H9 (cell line): ENCODE measurements around the gene OS9. TPM values are rescaled to one million over a fixed set of nuclear protein-coding genes. Genes with fewer than 3 reads are reported as not detected.

Experiments used
- DNase-seq: peaks from one replicate; pipeline ENCODE4 v3.0.0-alpha.2; 2017
- H2AFZ ChIP-seq: one replicate; pipeline ENCODE4 v1.6.1; 2013; ENCODE audit warnings: mild to moderate bottlenecking, low read length, control low read depth, moderate library complexity
- H2AK5ac ChIP-seq: 2 replicates; pipeline ENCODE4 v1.6.1; 2013; ENCODE audit warnings: low read length, control low read depth, mixed read lengths; ENCODE audit not compliant: insufficient read length
- H2BK120ac ChIP-seq: one replicate; pipeline ENCODE4 v1.6.1; 2013; ENCODE audit warnings: low read depth, mild to moderate bottlenecking, low read length, control low read depth, inconsistent platforms; ENCODE audit not compliant: poor library complexity, severe bottlenecking
- H2BK12ac ChIP-seq: 2 replicates; pipeline ENCODE4 v1.6.1; 2013; ENCODE audit warnings: low read length, control low read depth, mixed read lengths, low read depth; ENCODE audit not compliant: insufficient read length
- H2BK15ac ChIP-seq: 2 replicates; pipeline ENCODE4 v1.6.1; 2013; ENCODE audit warnings: low read depth, low read length, control low read depth
- H2BK20ac ChIP-seq: one replicate; pipeline ENCODE4 v1.6.1; 2013; ENCODE audit warnings: low read depth, mild to moderate bottlenecking, low read length, control low read depth, inconsistent platforms; ENCODE audit not compliant: poor library complexity, severe bottlenecking
- H2BK5ac ChIP-seq: 2 replicates; pipeline ENCODE4 v1.6.1; 2013; ENCODE audit warnings: low read length, control low read depth, mixed read lengths; ENCODE audit not compliant: insufficient read length
- H3K14ac ChIP-seq: 2 replicates; pipeline ENCODE4 v1.6.1; 2013; ENCODE audit warnings: low read length, control low read depth; ENCODE audit not compliant: insufficient read depth
- H3K18ac ChIP-seq: 2 replicates; pipeline ENCODE4 v1.6.1; 2013; ENCODE audit warnings: low read depth, mild to moderate bottlenecking, mixed read lengths, low read length, control low read depth; ENCODE audit not compliant: insufficient read length
- H3K23ac ChIP-seq: 2 replicates; pipeline ENCODE4 v1.6.1; 2013; ENCODE audit warnings: low read length, control low read depth, mixed read lengths, low read depth; ENCODE audit not compliant: insufficient read length
- H3K23me2 ChIP-seq: 2 replicates; pipeline ENCODE4 v1.6.1; 2013; ENCODE audit warnings: low read depth, mild to moderate bottlenecking, mixed read lengths, low read length, control low read depth; ENCODE audit not compliant: insufficient read length, poor library complexity, severe bottlenecking
- H3K27ac ChIP-seq: 2 replicates; pipeline ENCODE4 v1.5.1; 2013; ENCODE audit warnings: low read length, control low read depth, mixed read lengths, low read depth; ENCODE audit not compliant: insufficient read length
- H3K27me3 ChIP-seq: 2 replicates; pipeline ENCODE4 v1.6.1; 2013; ENCODE audit warnings: low read length, control low read depth, inconsistent platforms; ENCODE audit not compliant: insufficient read depth
- H3K4ac ChIP-seq: 2 replicates; pipeline ENCODE4 v1.6.1; 2013; ENCODE audit warnings: low read depth, mild to moderate bottlenecking, control low read depth, inconsistent platforms, low read length, moderate library complexity
- H3K4me1 ChIP-seq: 2 replicates; pipeline ENCODE4 v1.6.1; 2013; ENCODE audit warnings: low read length, control low read depth, inconsistent platforms; ENCODE audit not compliant: insufficient read depth
- H3K4me2 ChIP-seq: 2 replicates; pipeline ENCODE4 v1.6.1; 2013; ENCODE audit warnings: low read length, control low read depth, mixed read lengths; ENCODE audit not compliant: insufficient read length, insufficient read depth
- H3K56ac ChIP-seq: 2 replicates; pipeline ENCODE4 v1.6.1; 2013; ENCODE audit warnings: low read depth, mild to moderate bottlenecking, mixed read lengths, low read length, control low read depth; ENCODE audit not compliant: insufficient read length
- H3K79me1 ChIP-seq: 2 replicates; pipeline ENCODE4 v1.6.1; 2013; ENCODE audit warnings: low read depth, mild to moderate bottlenecking, moderate library complexity, low read length, control low read depth, inconsistent platforms; ENCODE audit not compliant: insufficient read depth, poor library complexity, severe bottlenecking
- H3K79me2 ChIP-seq: 2 replicates; pipeline ENCODE4 v1.6.1; 2013; ENCODE audit warnings: low read length, control low read depth, inconsistent platforms; ENCODE audit not compliant: insufficient read depth
- H3K9ac ChIP-seq: 2 replicates; pipeline ENCODE4 v1.6.1; 2013; ENCODE audit warnings: low read length, control low read depth, mixed read lengths; ENCODE audit not compliant: insufficient read length; ENCODE audit errors: extremely low read depth
- H3K9me3 ChIP-seq: one replicate; pipeline ENCODE4 v1.6.1; 2013; ENCODE audit warnings: low read depth, low read length, inconsistent platforms; ENCODE audit not compliant: control insufficient read depth
- H3T11ph ChIP-seq: one replicate; pipeline ENCODE4 v1.6.1; 2013; ENCODE audit warnings: mild to moderate bottlenecking, low read length, control low read depth, inconsistent platforms
- H4K20me1 ChIP-seq: one replicate; pipeline ENCODE4 v1.6.1; 2013; ENCODE audit not compliant: control insufficient read depth, insufficient read length, insufficient read depth
- H4K5ac ChIP-seq: 2 replicates; pipeline ENCODE4 v1.6.1; 2013; ENCODE audit warnings: low read depth, mild to moderate bottlenecking, mixed read lengths, low read length, control low read depth; ENCODE audit not compliant: insufficient read length
- H4K8ac ChIP-seq: replicated peaks from 2 replicates; pipeline ENCODE4 v1.6.1; 2013; ENCODE audit warnings: low read length, control low read depth, mixed read lengths, low read depth; ENCODE audit not compliant: insufficient read length
- H4K91ac ChIP-seq: 2 replicates; pipeline ENCODE4 v1.6.1; 2013; ENCODE audit warnings: low read depth, mild to moderate bottlenecking, moderate library complexity, mixed read lengths, low read length, control low read depth; ENCODE audit not compliant: insufficient read length
- H3K27ac Mint-ChIP-seq, 3 experiments: 2 replicates in 2 of 3; 3 replicates in 1 of 3; pipeline ENCODE4 v1.8.0; 2020 to 2021; ENCODE audit warnings: mixed read lengths in 3 of 3, mild to moderate bottlenecking in 1 of 3, moderate library complexity in 1 of 3
- H3K27me3 Mint-ChIP-seq: 2 replicates; pipeline ENCODE4 v1.8.0; 2021; ENCODE audit warnings: low read depth, mild to moderate bottlenecking, moderate library complexity, mixed read lengths
- H3K36me3 Mint-ChIP-seq, 3 experiments: 2 replicates in 2 of 3; 3 replicates in 1 of 3; pipeline ENCODE4 v1.8.0; 2020 to 2021; ENCODE audit warnings: low read depth in 3 of 3, mixed read lengths in 3 of 3; ENCODE audit not compliant: insufficient read depth in 1 of 3
- H3K4me1 Mint-ChIP-seq, 2 experiments: 2 replicates each; pipeline ENCODE4 v1.8.0; 2020; ENCODE audit warnings: mixed read lengths in 2 of 2
- H3K4me3 Mint-ChIP-seq, 2 experiments: 2 replicates in 1 of 2; 3 replicates in 1 of 2; pipeline ENCODE4 v1.8.0; 2020 to 2021; ENCODE audit warnings: mild to moderate bottlenecking in 2 of 2, mixed read lengths in 2 of 2, moderate library complexity in 1 of 2
- H3K9me3 Mint-ChIP-seq, 2 experiments: 2 replicates in 1 of 2; 3 replicates in 1 of 2; pipeline ENCODE4 v1.8.0; 2020; ENCODE audit warnings: mild to moderate bottlenecking in 2 of 2, mixed read lengths in 2 of 2, moderate library complexity in 1 of 2
- CTCF ChIP-seq: fragments of 200-600 bp; sonication (generic); conservative IDR thresholded peaks from 3 replicates; pipeline ENCODE4 v1.8.0; 2021; ENCODE audit warnings: antibody characterized with exemption, mild to moderate bottlenecking
- WGBS: extraction: QIAGEN DNeasy Blood & Tissue Kit; methylation state at CpG from one replicate; pipeline ENCODE4 v1.1.7; 2013; ENCODE audit warnings: missing lambda C conversion rate, low lambda C conversion rate, mixed read lengths; ENCODE audit not compliant: insufficient read length; ENCODE audit errors: extremely low coverage; 5-methylcytosine and 5-hydroxymethylcytosine counted together
- total RNA-seq: library from RNA; stranded (reverse); gene quantifications from 2 replicates; pipeline ENCODE4 v1.2.1, GENCODE V29; 2021

Gene OS9
- total RNA-seq, 1 experiment from 2014 or later, result 112 TPM

GRCh38 chr12:57716305-57716704 is 22.4 kb downstream of the OS9 start:
- Histone ChIP-seq H2BK15ac (no peak overlapping the region), H3K23ac (no peak overlapping the region), H3K18ac (no peak overlapping the region), H3K23me2 (no peaks in the 10 kb centered on the region), H4K5ac (no peak overlapping the region), H2AK5ac (no peak overlapping the region), H4K91ac (no peak overlapping the region), H2BK12ac (no peak overlapping the region), H3K4ac (no peak overlapping the region), H4K8ac (no peak overlapping the region), H3K14ac (no peak overlapping the region), H3K9me3 (no peaks in the 10 kb centered on the region), H3K4me1 (no peaks in the 10 kb centered on the region), H3K56ac (no peak overlapping the region), H3K27ac (no peak overlapping the region), H2BK5ac (no peak overlapping the region), H3T11ph (no peak overlapping the region), H2AFZ (no peak overlapping the region), H3K79me1 (no peaks in the 10 kb centered on the region), H3K79me2 (no peaks in the 10 kb centered on the region), H3K27me3 (no peaks in the 10 kb centered on the region), H2BK120ac (no peak overlapping the region), H3K9ac (no peak overlapping the region), H2BK20ac (no peak overlapping the region), H3K4me2 (no peak overlapping the region), H4K20me1 (no peaks in the 10 kb centered on the region)
- no peaks in the 10 kb centered on the region for H3K9me3 Mint-ChIP-seq
- H3K36me3 Mint-ChIP-seq, result peaks cover 19 to 55% (median 28%) of the 10 kb centered on the region in 3 experiments
- no peaks in the 10 kb centered on the region for H3K4me1 Mint-ChIP-seq
- no peak for TF ChIP-seq CTCF
- DNase-seq, result no peak
- H3K4me3 Mint-ChIP-seq, result no peak overlapping the region
- WGBS, result no CpG with 5 or more reads among the region's 4 CpGs
- H3K27me3 Mint-ChIP-seq, result no peaks in the 10 kb centered on the region
- no peak overlapping the region; a peak in 1 of 7 replicates for H3K27ac Mint-ChIP-seq
